Subcutaneous adipose tissue (tissue), 4 donors: Measurements from ENCODE around the gene LIPF. TPM values are rescaled to one million over a fixed set of nuclear protein-coding genes. Genes with fewer than 3 reads are reported as not detected.

Experiments used
- CTCF ChIP-seq: fragments of 450-650 bp; IDR thresholded peaks from one replicate; pipeline ENCODE4 v1.5.1; 2016; ENCODE audit warnings: low read depth, mild to moderate bottlenecking, control low read depth, antibody characterized with exemption, moderate library complexity
- total RNA-seq, 4 donors: library from RNA; depleted of rRNA; stranded (reverse); fragments of >200 nt; gene quantifications; one replicate each; pipeline ENCODE4 v1.1.0, GENCODE V29; 2016

Gene LIPF
- total RNA-seq, 4 donors from 2014 or later = 0.34 to 0.75 TPM; not detected in 2

DNA sequence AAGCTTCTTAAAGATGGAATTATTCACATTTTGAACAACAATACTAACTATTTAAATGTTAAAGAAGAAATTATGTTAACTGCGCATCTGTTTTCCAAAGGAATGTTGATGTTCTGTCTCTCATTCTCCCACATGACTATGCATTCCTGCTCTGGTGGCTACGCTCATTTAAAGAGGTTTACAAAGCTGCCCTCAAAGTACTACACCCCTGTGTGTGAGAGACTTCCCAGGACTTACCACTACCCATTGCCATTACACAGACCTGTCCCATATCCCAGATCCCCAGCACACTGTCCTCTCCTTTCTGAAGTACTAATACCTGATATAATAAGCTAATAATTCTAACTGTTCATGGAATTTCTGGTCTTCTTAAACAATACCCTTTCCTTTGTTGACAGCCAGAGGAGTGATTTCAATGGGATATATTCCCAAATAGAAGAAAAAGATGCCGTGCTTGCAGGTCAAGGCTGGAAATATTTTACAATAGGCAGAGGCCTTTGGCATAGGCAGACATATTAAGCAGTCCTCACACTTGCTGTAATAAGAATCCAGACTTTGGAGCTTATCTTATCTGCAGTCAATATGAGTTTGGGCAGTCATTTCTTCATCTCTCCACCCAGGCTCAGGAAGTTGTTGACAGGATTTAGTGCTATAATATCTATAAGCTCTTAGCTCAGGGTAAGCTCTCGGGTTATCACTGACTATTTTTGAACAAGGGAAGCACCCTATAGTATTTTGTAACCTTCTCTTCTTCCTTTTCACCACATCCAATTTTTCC lies 12.2 kb downstream of the LIPF start:
- no peak for TF ChIP-seq CTCF

DNA sequence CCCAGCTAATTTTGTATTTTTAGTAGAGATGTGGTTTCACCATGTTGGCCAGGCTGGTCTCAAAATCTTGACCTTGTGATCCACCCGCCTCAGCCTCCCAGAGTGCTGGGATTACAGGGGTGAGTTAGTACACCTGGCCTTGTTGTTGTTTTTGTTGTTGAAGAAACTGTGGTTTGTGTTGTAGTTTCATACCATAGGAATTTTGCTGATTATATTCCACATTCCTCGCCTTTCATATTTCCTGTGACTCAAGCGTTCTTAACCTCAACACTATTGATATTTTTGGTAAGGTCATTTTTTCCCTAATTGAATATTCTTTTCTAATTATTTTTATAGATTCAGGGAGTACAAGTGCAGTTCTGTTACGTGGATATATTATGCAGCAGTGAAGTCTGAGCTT lies 16.7 kb downstream of the LIPF start:
- no peak for TF ChIP-seq CTCF

DNA sequence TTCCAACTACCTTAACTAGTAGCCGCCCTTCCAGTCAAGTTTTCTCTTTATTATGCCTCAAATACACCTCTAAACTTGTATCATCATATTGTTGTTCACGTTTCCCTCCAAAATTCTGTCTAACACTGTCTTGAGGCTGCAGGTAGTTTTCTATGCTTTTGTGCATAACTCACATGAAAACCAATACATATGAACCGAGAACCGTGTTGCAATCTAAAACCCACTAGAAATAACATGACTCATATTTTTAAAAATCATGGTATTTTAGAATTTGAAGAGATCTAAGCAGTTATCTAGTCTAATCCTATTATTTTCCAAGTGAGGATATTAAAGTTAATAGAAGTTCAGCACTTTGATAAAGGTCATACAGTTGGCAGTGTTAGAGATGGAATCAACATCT lies 18.2 kb downstream of the LIPF start:
- TF ChIP-seq CTCF = no peak

GRCh38 chr10:88687853-88688467 lies 23.7 kb downstream of the LIPF start:
- TF ChIP-seq CTCF = no peak

GRCh38 chr10:88689366-88689765 lies 25.1 kb downstream of the LIPF start:
- TF ChIP-seq CTCF = no peak

DNA sequence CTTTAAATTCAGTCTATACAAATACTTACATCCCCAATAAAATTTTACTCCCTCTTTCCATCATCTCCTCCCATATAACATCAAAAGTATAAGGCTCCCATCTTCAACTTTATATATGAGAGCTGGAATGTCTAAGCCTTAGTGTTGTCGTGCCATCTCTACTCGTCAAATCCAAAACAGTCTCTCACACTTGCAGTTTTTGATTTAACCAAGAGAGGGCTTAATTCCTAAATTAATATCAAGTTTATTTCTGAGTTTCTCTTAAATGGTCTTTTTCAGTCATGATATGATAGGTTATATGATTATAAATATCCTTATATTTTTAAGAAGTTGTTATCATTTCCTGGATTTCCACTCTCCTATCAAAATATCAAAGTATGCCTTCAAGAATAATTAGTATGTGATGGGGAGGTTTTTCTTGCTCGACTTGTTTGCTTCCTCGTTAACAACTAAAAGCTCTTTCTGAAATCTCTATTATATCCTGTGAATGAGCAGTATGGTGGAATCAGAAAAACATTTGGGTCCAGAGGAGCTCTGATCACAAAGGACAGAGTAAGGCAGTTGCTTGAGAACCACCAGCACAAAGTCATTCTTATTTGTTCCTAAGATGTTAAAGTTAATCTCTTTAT lies 29.3 kb downstream of the LIPF start:
- no peak for TF ChIP-seq CTCF

DNA sequence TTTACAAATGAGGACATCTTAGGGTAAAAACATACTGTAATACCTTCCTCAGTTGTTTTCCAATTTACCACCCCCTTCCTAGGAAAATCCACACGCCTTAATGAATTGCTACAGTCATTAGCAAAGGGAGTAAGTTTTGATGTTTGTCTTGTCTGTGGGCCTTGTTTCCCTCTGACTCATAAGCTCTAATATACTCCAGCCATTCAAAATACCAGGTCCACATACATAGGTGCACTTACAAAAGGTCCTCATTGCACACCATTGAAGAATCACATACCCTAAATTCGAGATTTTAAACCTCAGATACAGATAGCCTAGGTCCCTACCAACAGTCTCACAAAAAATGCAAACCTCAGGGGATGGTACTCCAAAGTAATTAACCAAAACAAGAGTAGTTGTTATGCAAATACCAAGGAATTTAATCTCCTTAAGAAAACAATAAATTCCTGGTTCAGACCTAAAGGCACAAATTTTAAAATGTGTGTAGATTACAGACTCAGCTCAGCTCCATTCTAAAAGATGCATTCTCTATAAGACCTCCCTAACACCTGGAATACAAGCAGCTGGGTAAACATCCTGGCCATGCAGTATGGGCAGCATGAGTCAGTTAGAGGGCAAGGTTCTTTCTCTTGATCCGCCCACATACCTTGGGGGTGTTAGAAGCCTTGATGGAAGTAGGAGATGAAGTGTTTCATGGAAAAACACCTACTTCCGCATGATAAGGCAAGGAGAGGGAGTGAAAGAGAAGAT lies 38.8 kb downstream of the LIPF start:
- no peak for TF ChIP-seq CTCF
